GM23248 (cell line): Measurements from ENCODE around the gene ACSF2. TPM values are rescaled to one million over a fixed set of nuclear protein-coding genes. Genes with fewer than 3 reads are reported as not detected.
A peak's percentile ranks its signal among the peaks of the same experiment; 100 is the strongest.

Experiments used
- DNase-seq: peaks from one replicate; pipeline ENCODE4 v3.0.0-alpha.2; 2015
- H2AFZ ChIP-seq: fragments of 200-600 bp; sonication (generic); 2 replicates; pipeline ENCODE4 v1.6.1; 2016; ENCODE audit warnings: antibody characterized with exemption
- H3F3A ChIP-seq: fragments of 200-600 bp; sonication (generic); 2 replicates; pipeline ENCODE4 v1.6.1; 2016; ENCODE audit warnings: mild to moderate bottlenecking, antibody characterized with exemption, mixed run types; ENCODE audit not compliant: insufficient read depth
- H3K27ac ChIP-seq: fragments of 200-600 bp; sonication (generic); 2 replicates; pipeline ENCODE4 v1.5.1; 2016; ENCODE audit warnings: mild to moderate bottlenecking
- H3K27me3 ChIP-seq: fragments of 200-600 bp; sonication (generic); replicated peaks from 2 replicates; pipeline ENCODE4 v1.6.1; 2016; ENCODE audit warnings: mild to moderate bottlenecking; ENCODE audit not compliant: insufficient read depth
- H3K36me3 ChIP-seq: fragments of 200-600 bp; sonication (generic); 2 replicates; pipeline ENCODE4 v1.6.1; 2016; ENCODE audit warnings: low read depth, mild to moderate bottlenecking
- H3K4me1 ChIP-seq: fragments of 200-600 bp; sonication (generic); 2 replicates; pipeline ENCODE4 v1.6.1; 2016; ENCODE audit warnings: mild to moderate bottlenecking; ENCODE audit not compliant: insufficient read depth
- H3K4me2 ChIP-seq: fragments of 200-600 bp; sonication (generic); one replicate; pipeline ENCODE4 v1.6.1; 2016; ENCODE audit warnings: mild to moderate bottlenecking; ENCODE audit not compliant: unreplicated experiment
- H3K4me3 ChIP-seq: fragments of 200-600 bp; sonication (generic); 2 replicates; pipeline ENCODE4 v1.5.1; 2016; ENCODE audit warnings: mild to moderate bottlenecking
- H3K79me2 ChIP-seq: fragments of 200-600 bp; sonication (generic); 2 replicates; pipeline ENCODE4 v1.6.1; 2016; ENCODE audit warnings: mild to moderate bottlenecking; ENCODE audit not compliant: insufficient read depth
- H3K9ac ChIP-seq: fragments of 200-600 bp; sonication (generic); 2 replicates; pipeline ENCODE4 v1.6.1; 2016; ENCODE audit warnings: mild to moderate bottlenecking
- H3K9me2 ChIP-seq: fragments of 200-600 bp; sonication (generic); 2 replicates; pipeline ENCODE4 v1.6.1; 2016; ENCODE audit warnings: mixed run types, mild to moderate bottlenecking, moderate library complexity; ENCODE audit not compliant: insufficient read depth
- H3K9me3 ChIP-seq: fragments of 200-600 bp; sonication (generic); one replicate; pipeline ENCODE4 v1.6.1; 2017; ENCODE audit warnings: low read depth
- H4K20me1 ChIP-seq: fragments of 200-600 bp; sonication (generic); 2 replicates; pipeline ENCODE4 v1.6.0; 2016; ENCODE audit not compliant: insufficient read depth
- EZH2 ChIP-seq: fragments of 200-600 bp; sonication (generic); IDR thresholded peaks from 2 replicates; pipeline ENCODE4 v1.6.1; 2018; ENCODE audit warnings: antibody characterized with exemption, mild to moderate bottlenecking; ENCODE audit not compliant: insufficient read depth, poor library complexity, severe bottlenecking
- EZH2phosphoT487 ChIP-seq: fragments of 200-600 bp; sonication (generic); IDR thresholded peaks from 2 replicates; pipeline ENCODE4 v1.6.1; 2018; ENCODE audit warnings: antibody characterized with exemption, moderate library complexity, mild to moderate bottlenecking, low read depth; ENCODE audit not compliant: insufficient read depth
- WGBS, 2 experiments: methylation state at CpG; one replicate each; pipeline ENCODE4 v1.1.6; 2015 to 2017; ENCODE audit warnings: low lambda C conversion rate in 2 of 2, low coverage in 1 of 2; ENCODE audit errors: missing lambda C conversion rate in 2 of 2; 5-methylcytosine and 5-hydroxymethylcytosine counted together
- in situ Hi-C: fragments of 300-500 bp; cut with MboI; formaldehyde crosslinking; loops from 2 replicates; pipeline ENCODE4 v1.15.0; 2020
- polyA plus RNA-seq: library from polyadenylated mRNA; unstranded; fragments of >200 nt; fragmentation: Nextera tagmentation; extraction: Ambion mirVana; gene quantifications from 2 replicates; pipeline ENCODE4 v1.2.1, GENCODE V29; 2016
- total RNA-seq: library from RNA; depleted of rRNA; stranded (reverse); fragments of >200 nt; shearing (Covaris generic); gene quantifications from 2 replicates; pipeline ENCODE4 v1.2.3, GENCODE V29; 2014

ACSF2 gene
- total and polyA plus RNA-seq, 2 experiments from 2014 or later = 3.7 to 8.6 TPM

GRCh38 chr17:50511058-50511457 lies 85.0 kb downstream of the ACSF2 start:
- H3K79me2 ChIP-seq = no peaks in the 10 kb centered on the region
- H3K9me3 ChIP-seq = no peaks in the 10 kb centered on the region
- peaks cover 11% of the 10 kb centered on the region; the same call in 1 of the 2 replicates for H3K4me1 ChIP-seq
- H3K27ac ChIP-seq = no peak overlapping the region
- no peaks in the 10 kb centered on the region for H3F3A ChIP-seq
- H2AFZ ChIP-seq = no peak overlapping the region
- H4K20me1 ChIP-seq = no peaks in the 10 kb centered on the region
- H3K9me2 ChIP-seq = no peaks in the 10 kb centered on the region
- no peak for TF ChIP-seq EZH2phosphoT487
- TF ChIP-seq EZH2 = no peak
- H3K36me3 ChIP-seq = no peaks in the 10 kb centered on the region
- 28 to 46% methylated on average over 3 of the region's 3 CpGs for WGBS, 2 experiments
- no peak overlapping the region for H3K4me2 ChIP-seq
- DNase-seq = peak; percentile 42
- H3K9ac ChIP-seq = no peak overlapping the region
- in situ Hi-C loops = loop anchor here (25.0 kb wide), 1 partner anchor 451 kb away; no protein-coding TSS in a partner anchor
- H3K4me3 ChIP-seq = no peak overlapping the region
- no peaks in the 10 kb centered on the region for H3K27me3 ChIP-seq

GRCh38 chr17:50513495-50513894 lies 87.5 kb downstream of the ACSF2 start:
- Histone ChIP-seq H2AFZ (no peak overlapping the region), H4K20me1 (no peaks in the 10 kb centered on the region), H3K27me3 (no peaks in the 10 kb centered on the region), H3K79me2 (no peaks in the 10 kb centered on the region), H3K27ac (no peak overlapping the region), H3K9me3 (no peaks in the 10 kb centered on the region), H3K9me2 (no peaks in the 10 kb centered on the region), H3K4me1 (peaks cover 11% of the 10 kb centered on the region; the same call in 1 of the 2 replicates), H3K36me3 (no peaks in the 10 kb centered on the region), H3K4me3 (no peak overlapping the region), H3F3A (no peaks in the 10 kb centered on the region), H3K9ac (no peak overlapping the region), H3K4me2 (no peak overlapping the region)
- TF ChIP-seq EZH2phosphoT487 (no peak), EZH2 (no peak)
- 28 to 33% methylated on average over 4 of the region's 4 CpGs for WGBS, 2 experiments
- no peak for DNase-seq
- in situ Hi-C loops = loop anchor here (25.0 kb wide), 1 partner anchor 449 kb away; no protein-coding TSS in a partner anchor

GRCh38 chr17:50514388-50514787 lies 88.4 kb downstream of the ACSF2 start:
- H3K4me1 ChIP-seq = peaks cover 11% of the 10 kb centered on the region; the same call in 1 of the 2 replicates
- no peak overlapping the region for H3K9ac ChIP-seq
- in situ Hi-C loops = loop anchor here (25.0 kb wide), 1 partner anchor 448 kb away; no protein-coding TSS in a partner anchor
- no peak for DNase-seq
- no peaks in the 10 kb centered on the region for H3F3A ChIP-seq
- H3K4me2 ChIP-seq = no peak overlapping the region
- 82 to 87% methylated on average over 3 of the region's 3 CpGs for WGBS, 2 experiments
- H3K4me3 ChIP-seq = no peak overlapping the region
- no peak overlapping the region for H3K27ac ChIP-seq
- H2AFZ ChIP-seq = no peak overlapping the region
- H3K36me3 ChIP-seq = no peaks in the 10 kb centered on the region
- no peaks in the 10 kb centered on the region for H3K27me3 ChIP-seq
- H3K79me2 ChIP-seq = no peaks in the 10 kb centered on the region
- no peaks in the 10 kb centered on the region for H4K20me1 ChIP-seq
- TF ChIP-seq EZH2phosphoT487 = no peak
- no peak for TF ChIP-seq EZH2
- H3K9me3 ChIP-seq = no peaks in the 10 kb centered on the region
- H3K9me2 ChIP-seq = no peaks in the 10 kb centered on the region

- peak; percentile 72 for DNase-seq
- no peak overlapping the region for H2AFZ ChIP-seq
- no peak overlapping the region for H3K4me3 ChIP-seq
- no peaks in the 10 kb centered on the region for H3K79me2 ChIP-seq
- no peak overlapping the region for H3K4me2 ChIP-seq
- H3K27me3 ChIP-seq = no peaks in the 10 kb centered on the region
- H3K9ac ChIP-seq = no peak overlapping the region
- no peaks in the 10 kb centered on the region for H3K9me3 ChIP-seq
- no peaks in the 10 kb centered on the region for H4K20me1 ChIP-seq
- in situ Hi-C loops = loop anchor here (25.0 kb wide), 1 partner anchor 447 kb away; no protein-coding TSS in a partner anchor
- H3F3A ChIP-seq = no peaks in the 10 kb centered on the region
- no peak overlapping the region for H3K27ac ChIP-seq
- H3K36me3 ChIP-seq = no peaks in the 10 kb centered on the region
- TF ChIP-seq EZH2phosphoT487 = no peak
- TF ChIP-seq EZH2 = no peak
- no peaks in the 10 kb centered on the region for H3K9me2 ChIP-seq
- H3K4me1 ChIP-seq = peaks cover 11% of the 10 kb centered on the region; the same call in 1 of the 2 replicates
- WGBS, 2 experiments = 60 to 74% methylated on average over 6 of the region's 6 CpGs
These were observed 89.1 kb downstream of the ACSF2 start for GRCh38 chr17:50514936-50515702.
